Measurements from ENCODE around the gene HDAC9.

GRCh38 chr7:18536486-18536885 is 40.9 kb downstream of the HDAC9 start:
- TF ChIP-seq POLR2A (IDR thresholded peaks at IDR 0.05; ENCODE audit: low read length) (no peak), GATA1 (IDR thresholded peaks at IDR 0.05; ENCODE audit: low read depth, low read length) (no peak)

Data from erythroblast (primary cell).